D341Med (cell line): ENCODE measurements around the gene PITPNM1.

Experiments used
- DNase-seq: peaks from one replicate; pipeline ENCODE4 v3.0.0; 2012; ENCODE audit warnings: low spot score

The PITPNM1 gene

GRCh38 chr11:67503119-67504004, 1.8 kb downstream of the PITPNM1 start:
- DNase-seq: peak; percentile 73

GRCh38 chr11:67502328-67502979, 2.7 kb downstream of the PITPNM1 start:
- DNase-seq: no peak

- DNase-seq: no peak
These were observed 3.3 kb downstream of the PITPNM1 start for GRCh38 chr11:67501854-67502253.

- DNase-seq: no peak
These were observed 4.1 kb downstream of the PITPNM1 start for GRCh38 chr11:67500831-67501715.

GRCh38 chr11:67500484-67500821, 4.7 kb downstream of the PITPNM1 start:
- DNase-seq: peak; percentile 57

GRCh38 chr11:67499808-67500483, 5.2 kb downstream of the PITPNM1 start:
- no peak for DNase-seq

GRCh38 chr11:67498544-67498972, 6.6 kb downstream of the PITPNM1 start:
- peak; percentile 27 for DNase-seq

GRCh38 chr11:67497656-67498291, 7.4 kb downstream of the PITPNM1 start:
- DNase-seq: peak; percentile 22

- DNase-seq: peak; percentile 20
These were observed 9.1 kb downstream of the PITPNM1 start for GRCh38 chr11:67496113-67496512.

GRCh38 chr11:67495234-67496005, 9.7 kb downstream of the PITPNM1 start:
- peak; percentile 28 for DNase-seq

GRCh38 chr11:67494371-67495233, 10.6 kb downstream of the PITPNM1 start:
- peak; percentile 36 for DNase-seq

- no peak for DNase-seq
These were observed 11.4 kb downstream of the PITPNM1 start for GRCh38 chr11:67493548-67494370.

- DNase-seq: peak; percentile 40
These were observed 12.2 kb downstream of the PITPNM1 start for GRCh38 chr11:67492801-67493547.

GRCh38 chr11:67492069-67492727, 13.0 kb downstream of the PITPNM1 start:
- peak; percentile 18 for DNase-seq

GRCh38 chr11:67491276-67492068, 13.7 kb downstream of the PITPNM1 start:
- no peak for DNase-seq

- no peak for DNase-seq
These were observed 14.5 kb downstream of the PITPNM1 start for GRCh38 chr11:67490727-67491065.
